ENCODE data around the gene CPN2. TPM values are rescaled to one million over a fixed set of nuclear protein-coding genes. Genes with fewer than 3 reads are reported as not detected.

The CPN2 gene
- total and polyA plus RNA-seq, 2 of the 8 experiments (the other 6 are each of a cell fraction or from before 2014, with no cell fraction given) = 0.03 TPM; not detected in 1

DNA sequence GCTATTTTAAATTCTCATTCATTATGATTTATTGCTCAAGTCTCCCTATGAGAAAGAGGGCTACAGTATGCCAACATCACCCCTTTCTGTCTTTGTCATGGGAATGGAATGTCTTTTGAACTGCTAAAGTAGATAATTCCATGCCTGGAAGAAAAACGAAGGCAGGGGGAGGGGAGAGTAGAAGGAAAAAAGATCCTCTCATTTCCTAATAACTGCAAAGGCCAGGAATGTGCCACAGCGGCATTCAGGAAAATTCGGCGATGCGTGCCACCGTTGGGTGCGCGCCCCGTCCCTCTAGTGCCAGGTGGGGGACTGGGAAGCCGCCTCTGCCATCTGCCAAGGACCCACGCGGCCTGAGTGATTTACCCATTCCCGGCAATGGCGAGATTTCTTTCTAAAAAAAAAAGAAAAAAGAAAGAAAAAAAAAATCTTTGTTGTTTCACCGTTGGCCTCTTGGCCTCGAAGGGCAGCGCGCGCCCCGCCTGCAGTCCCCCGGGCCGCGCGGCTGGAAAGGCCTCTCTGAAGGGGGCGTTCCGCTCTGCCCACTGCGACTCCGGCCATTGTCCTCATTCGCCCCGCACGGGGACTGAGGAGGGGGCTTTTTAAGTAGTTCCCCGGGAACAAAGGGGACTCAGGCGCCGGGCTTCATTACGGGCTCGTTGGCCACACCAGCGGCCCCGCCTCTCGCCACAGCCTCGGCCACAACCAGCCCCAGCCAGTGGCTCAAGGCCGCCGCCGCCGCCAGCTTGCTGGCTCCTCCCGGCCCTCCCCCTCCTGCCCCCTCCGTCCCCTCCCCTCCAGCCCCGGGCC is 54.5 kb downstream of the CPN2 start (continued):
- TF ChIP-seq NRF1 (IDR thresholded peaks at IDR 0.05; ENCODE audit: low read depth, low read length) (no peak), JUN (IDR thresholded peaks at IDR 0.05; ENCODE audit: low read depth, low read length) (peak; percentile 92), RBBP5 (IDR thresholded peaks at IDR 0.05; ENCODE audit: borderline replicate concordance, low read depth, low read length) (peak; percentile 100; the same call in 1 of the 2 replicates), BACH1 (IDR thresholded peaks at IDR 0.05; ENCODE audit: low read length) (no peak), USF2 (IDR thresholded peaks at IDR 0.05; ENCODE audit: low read length) (no peak), SIN3A (conservative IDR thresholded peaks at IDR 0.05 in 1 of 2, IDR thresholded peaks at IDR 0.05 in 1 of 2; ENCODE audit: low read depth in 1 of 2, low read length in 2 of 2) (no peak), CBX5 (IDR thresholded peaks at IDR 0.05; ENCODE audit: low read depth, low read length) (no peak), HDAC2 (IDR thresholded peaks at IDR 0.05; ENCODE audit: borderline replicate concordance in 1 of 2, low read depth in 2 of 2, low read length in 2 of 2) (peak; percentile 86; a peak in 3 of 4 replicates), SIRT6 (IDR thresholded peaks at IDR 0.05; ENCODE audit: low read length) (no peak), GTF2F1 (IDR thresholded peaks at IDR 0.05; ENCODE audit: borderline replicate concordance, low read depth, low read length) (no peak), POLR2A (IDR thresholded peaks at IDR 0.05; ENCODE audit: control extremely low read depth in 1 of 2, low read depth in 2 of 2, low read length in 2 of 2) (peak; percentile 21 to 59), GABPA (IDR thresholded peaks at IDR 0.05; ENCODE audit: borderline replicate concordance, insufficient read depth, low read length) (no peak), EZH2 (IDR thresholded peaks at IDR 0.05; ENCODE audit: low read depth, low read length, severe bottlenecking) (no peak), SP1 (IDR thresholded peaks at IDR 0.05; ENCODE audit: low read depth, low read length) (peak; percentile 88), CTBP2 (IDR thresholded peaks at IDR 0.05; ENCODE audit: borderline replicate concordance, insufficient read depth, insufficient read length, low read length) (no peak), TAF1 (IDR thresholded peaks at IDR 0.05; ENCODE audit: low read depth, low read length) (peak; percentile 56; the same call in 1 of the 2 replicates), RAD21 (IDR thresholded peaks at IDR 0.05 in 1 of 2, conservative IDR thresholded peaks at IDR 0.05 in 1 of 2; ENCODE audit: low read depth in 2 of 2, low read length in 2 of 2) (no peak), HDAC6 (IDR thresholded peaks at IDR 0.05; ENCODE audit: low read depth, low read length) (no peak), ATF2 (IDR thresholded peaks at IDR 0.05; ENCODE audit: low read length) (peak; percentile 81), SP2 (IDR thresholded peaks at IDR 0.05; ENCODE audit: low read length) (no peak)

Measured in H1 (cell line).